Neural progenitor cell (in vitro differentiated cells): ENCODE data around the gene PIGC. TPM values are rescaled to one million over a fixed set of nuclear protein-coding genes. Genes with fewer than 3 reads are reported as not detected.
A peak's percentile ranks its signal among the peaks of the same experiment; 100 is the strongest.

Experiments
- DNase-seq: peaks from one replicate; pipeline ENCODE4 v3.0.0-alpha.2; 2016; ENCODE audit warnings: low spot score
- H2AFZ ChIP-seq: fragments of 200-600 bp; sonication (generic); replicated peaks from 2 replicates; pipeline ENCODE4 v1.6.1; 2016; ENCODE audit warnings: antibody characterized with exemption
- H3F3A ChIP-seq: fragments of 200-600 bp; sonication (generic); 2 replicates; pipeline ENCODE4 v1.6.1; 2016; ENCODE audit warnings: antibody characterized with exemption, low read depth
- H3K27ac ChIP-seq: fragments of 200-600 bp; sonication (generic); 2 replicates; pipeline ENCODE4 v1.5.1; 2016; ENCODE audit warnings: mild to moderate bottlenecking
- H3K27me3 ChIP-seq: fragments of 200-600 bp; sonication (generic); 2 replicates; pipeline ENCODE4 v1.6.1; 2016; ENCODE audit warnings: mild to moderate bottlenecking, moderate library complexity
- H3K36me3 ChIP-seq: fragments of 200-600 bp; sonication (generic); 2 replicates; pipeline ENCODE4 v1.5.1; 2016
- H3K4me1 ChIP-seq: fragments of 200-600 bp; sonication (generic); 2 replicates; pipeline ENCODE4 v1.6.1; 2016; ENCODE audit warnings: mixed run types
- H3K4me2 ChIP-seq: fragments of 200-600 bp; sonication (generic); 2 replicates; pipeline ENCODE4 v1.6.1; 2016
- H3K4me3 ChIP-seq: fragments of 200-600 bp; sonication (generic); 2 replicates; pipeline ENCODE4 v1.5.1; 2016
- H3K79me2 ChIP-seq: fragments of 200-600 bp; sonication (generic); 2 replicates; pipeline ENCODE4 v1.6.1; 2016; ENCODE audit warnings: low read depth
- H3K9ac ChIP-seq: fragments of 200-600 bp; sonication (generic); 2 replicates; pipeline ENCODE4 v1.6.1; 2016
- H3K9me3 ChIP-seq: fragments of 200-600 bp; sonication (generic); 2 replicates; pipeline ENCODE4 v1.5.1; 2016; ENCODE audit warnings: low read depth
- H4K20me1 ChIP-seq: fragments of 200-600 bp; sonication (generic); 2 replicates; pipeline ENCODE4 v1.6.1; 2016; ENCODE audit warnings: low read depth
- H3K27ac Mint-ChIP-seq: 3 replicates; pipeline ENCODE4 v1.8.0; 2021; ENCODE audit warnings: mixed read lengths
- H3K27me3 Mint-ChIP-seq: 2 replicates; pipeline ENCODE4 v1.8.0; 2022; ENCODE audit warnings: low read depth, mild to moderate bottlenecking, inconsistent platforms, moderate library complexity, mixed read lengths; ENCODE audit not compliant: insufficient read depth
- H3K36me3 Mint-ChIP-seq: 3 replicates; pipeline ENCODE4 v1.8.0; 2021; ENCODE audit warnings: mixed read lengths
- H3K4me1 Mint-ChIP-seq: 3 replicates; pipeline ENCODE4 v1.8.0; 2021; ENCODE audit warnings: mixed read lengths
- H3K4me3 Mint-ChIP-seq: 3 replicates; pipeline ENCODE4 v1.8.0; 2021; ENCODE audit warnings: mild to moderate bottlenecking, moderate library complexity, mixed read lengths
- H3K9me3 Mint-ChIP-seq: 3 replicates; pipeline ENCODE4 v1.8.0; 2020; ENCODE audit warnings: mixed read lengths
- EZH2 ChIP-seq: fragments of 200-600 bp; sonication (generic); IDR thresholded peaks from 2 replicates; pipeline ENCODE4 v1.6.1; 2017; ENCODE audit warnings: antibody characterized with exemption, mild to moderate bottlenecking, moderate library complexity
- EZH2phosphoT487 ChIP-seq: fragments of 200-600 bp; sonication (generic); IDR thresholded peaks from 2 replicates; pipeline ENCODE4 v1.6.1; 2017; ENCODE audit warnings: antibody characterized with exemption
- total RNA-seq: library from RNA; depleted of rRNA; stranded (reverse); fragments of >200 nt; gene quantifications from 2 replicates; pipeline ENCODE4 v1.2.3, GENCODE V29; 2015; ENCODE audit warnings: low replicate concordance
- TF ChIP-seq, protein P1 (sequence below): fragments of 200-600 bp; sonication (generic); IDR thresholded peaks from 2 replicates; pipeline ENCODE4 v1.5.1; 2017; ENCODE audit warnings: antibody characterized with exemption, mild to moderate bottlenecking

PIGC gene
- total RNA-seq, 1 donor from 2014 or later = 39.4 TPM

DNA sequence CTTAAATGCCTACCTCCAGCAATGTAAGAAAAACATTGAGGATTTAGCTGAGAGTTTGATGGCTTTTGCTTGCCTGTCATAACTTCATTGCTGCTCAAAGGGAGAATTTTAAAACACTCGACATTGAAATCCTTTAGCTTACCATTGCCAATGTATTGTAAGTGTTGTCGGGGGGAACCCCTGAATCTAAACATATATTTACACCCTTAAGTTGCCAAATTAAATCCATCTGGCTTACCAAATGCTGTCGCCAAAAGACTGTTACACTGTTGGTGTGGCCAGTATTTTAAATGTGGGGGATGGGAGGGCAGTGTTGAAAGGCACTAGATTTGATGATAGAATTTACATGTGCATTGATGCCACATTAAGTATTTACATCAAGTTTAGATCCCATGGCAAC lies 48.3 kb downstream of the PIGC start:
- Histone ChIP-seq H2AFZ (no peak overlapping the region), H3K79me2 (no peaks in the 10 kb centered on the region), H3K36me3 (no peaks in the 10 kb centered on the region), H3K4me3 (no peak overlapping the region), H3K27me3 (no peaks in the 10 kb centered on the region), H3K9ac (no peak overlapping the region), H3F3A (no peaks in the 10 kb centered on the region), H3K27ac (no peak overlapping the region), H4K20me1 (no peaks in the 10 kb centered on the region), H3K4me2 (no peak overlapping the region), H3K4me1 (peaks cover 13% of the 10 kb centered on the region), H3K9me3 (no peaks in the 10 kb centered on the region)
- Mint-ChIP-seq H3K4me3 (no peak overlapping the region), H3K4me1 (peaks cover 20% of the 10 kb centered on the region), H3K27ac (no peak overlapping the region), H3K9me3 (no peaks in the 10 kb centered on the region), H3K27me3 (no peaks in the 10 kb centered on the region), H3K36me3 (no peaks in the 10 kb centered on the region)
- TF ChIP-seq, protein P1, sequence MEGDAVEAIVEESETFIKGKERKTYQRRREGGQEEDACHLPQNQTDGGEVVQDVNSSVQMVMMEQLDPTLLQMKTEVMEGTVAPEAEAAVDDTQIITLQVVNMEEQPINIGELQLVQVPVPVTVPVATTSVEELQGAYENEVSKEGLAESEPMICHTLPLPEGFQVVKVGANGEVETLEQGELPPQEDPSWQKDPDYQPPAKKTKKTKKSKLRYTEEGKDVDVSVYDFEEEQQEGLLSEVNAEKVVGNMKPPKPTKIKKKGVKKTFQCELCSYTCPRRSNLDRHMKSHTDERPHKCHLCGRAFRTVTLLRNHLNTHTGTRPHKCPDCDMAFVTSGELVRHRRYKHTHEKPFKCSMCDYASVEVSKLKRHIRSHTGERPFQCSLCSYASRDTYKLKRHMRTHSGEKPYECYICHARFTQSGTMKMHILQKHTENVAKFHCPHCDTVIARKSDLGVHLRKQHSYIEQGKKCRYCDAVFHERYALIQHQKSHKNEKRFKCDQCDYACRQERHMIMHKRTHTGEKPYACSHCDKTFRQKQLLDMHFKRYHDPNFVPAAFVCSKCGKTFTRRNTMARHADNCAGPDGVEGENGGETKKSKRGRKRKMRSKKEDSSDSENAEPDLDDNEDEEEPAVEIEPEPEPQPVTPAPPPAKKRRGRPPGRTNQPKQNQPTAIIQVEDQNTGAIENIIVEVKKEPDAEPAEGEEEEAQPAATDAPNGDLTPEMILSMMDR = no peak
- no peak for TF ChIP-seq EZH2
- no peak for TF ChIP-seq EZH2phosphoT487
- DNase-seq = no peak

DNA sequence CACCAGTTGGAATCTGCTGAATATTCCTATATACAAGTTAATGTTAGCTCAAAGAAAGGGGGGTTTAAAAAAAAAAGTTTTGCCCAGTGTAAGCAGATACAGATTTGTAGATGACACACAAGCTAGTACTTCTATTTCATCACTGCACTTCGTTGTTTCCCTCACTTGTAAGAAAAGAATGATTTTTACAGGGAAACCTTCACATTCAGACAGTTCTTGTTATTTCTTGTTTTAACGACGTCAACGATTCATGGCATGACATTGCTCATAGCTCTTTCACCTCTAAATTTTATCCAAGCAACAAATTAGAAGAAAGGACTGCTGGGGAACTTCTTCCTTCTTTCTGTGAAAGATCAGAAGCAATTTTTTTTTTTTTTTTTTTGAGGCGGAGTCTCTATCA lies 49.1 kb downstream of the PIGC start:
- H3K27ac ChIP-seq = no peak overlapping the region
- H3K27me3 ChIP-seq = no peaks in the 10 kb centered on the region
- no peaks in the 10 kb centered on the region for H3F3A ChIP-seq
- TF ChIP-seq, protein P1 = no peak
- TF ChIP-seq EZH2 = no peak
- TF ChIP-seq EZH2phosphoT487 = no peak
- H3K79me2 ChIP-seq = no peaks in the 10 kb centered on the region
- no peaks in the 10 kb centered on the region for H3K9me3 ChIP-seq
- Mint-ChIP-seq H3K9me3 (no peaks in the 10 kb centered on the region), H3K27me3 (no peaks in the 10 kb centered on the region), H3K4me1 (peaks cover 23% of the 10 kb centered on the region), H3K36me3 (no peaks in the 10 kb centered on the region), H3K27ac (no peak overlapping the region), H3K4me3 (no peak overlapping the region)
- no peak for DNase-seq
- peaks cover 13% of the 10 kb centered on the region for H3K4me1 ChIP-seq
- no peak overlapping the region for H3K4me2 ChIP-seq
- H3K36me3 ChIP-seq = no peaks in the 10 kb centered on the region
- H3K9ac ChIP-seq = no peak overlapping the region
- no peak overlapping the region for H3K4me3 ChIP-seq
- no peak overlapping the region for H2AFZ ChIP-seq
- H4K20me1 ChIP-seq = no peaks in the 10 kb centered on the region

DNA sequence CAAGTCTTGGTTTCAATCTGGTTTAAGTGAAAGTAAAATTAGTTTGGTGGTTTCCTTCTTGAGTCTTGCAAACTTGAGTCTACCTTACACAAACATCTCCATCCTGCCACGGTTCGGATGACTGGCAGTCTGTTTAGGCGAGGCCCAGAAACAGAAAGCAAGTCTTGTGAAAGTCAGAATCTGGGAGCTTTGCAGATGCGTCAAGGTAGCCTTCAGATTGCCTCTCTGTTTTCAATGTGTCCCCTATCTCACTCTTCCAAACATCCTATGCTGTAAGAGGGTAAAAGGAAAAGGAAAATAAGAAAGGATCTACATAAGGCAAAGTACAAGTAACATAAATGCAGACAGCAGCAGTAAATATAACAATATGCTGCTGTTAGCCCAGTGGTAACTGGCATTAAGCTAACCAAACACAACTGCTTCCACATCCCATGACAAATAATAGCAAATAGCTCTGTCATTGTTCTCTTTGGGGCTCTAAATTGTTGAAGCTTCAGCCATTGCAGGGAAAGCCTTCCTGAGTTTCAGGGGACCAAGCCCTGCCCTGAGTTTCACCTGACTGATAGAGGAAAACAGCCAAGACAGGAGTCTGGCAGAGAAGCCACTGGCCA lies 49.6 kb downstream of the PIGC start:
- Histone ChIP-seq H3K27me3 (no peaks in the 10 kb centered on the region), H4K20me1 (no peaks in the 10 kb centered on the region), H3K9ac (no peak overlapping the region), H3K79me2 (no peaks in the 10 kb centered on the region), H3K27ac (peak overlapping the region; percentile 13), H3K4me1 (peaks cover 13% of the 10 kb centered on the region), H3K4me3 (no peak overlapping the region), H3K4me2 (no peak overlapping the region), H3K9me3 (no peaks in the 10 kb centered on the region), H3F3A (no peaks in the 10 kb centered on the region), H2AFZ (no peak overlapping the region), H3K36me3 (no peaks in the 10 kb centered on the region)
- H3K27me3 Mint-ChIP-seq = no peaks in the 10 kb centered on the region
- H3K36me3 Mint-ChIP-seq = no peaks in the 10 kb centered on the region
- no peak for DNase-seq
- no peak overlapping the region for H3K27ac Mint-ChIP-seq
- no peaks in the 10 kb centered on the region for H3K9me3 Mint-ChIP-seq
- H3K4me3 Mint-ChIP-seq = no peak overlapping the region
- peaks cover 24% of the 10 kb centered on the region for H3K4me1 Mint-ChIP-seq
- TF ChIP-seq EZH2 (no peak), EZH2phosphoT487 (no peak)
- TF ChIP-seq, protein P1 = no peak
